Vagina (tissue), 2 donors: ENCODE measurements around the gene SLC39A11.

ENCODE experiments used
- CTCF ChIP-seq, 3 experiments: fragments of 450-650 bp in 2 of 3; fragments of 200-600 bp in 1 of 3; sonication (generic) in 1 of 3; IDR thresholded peaks; one replicate each; pipeline ENCODE4 v1.5.1; 2017 to 2019; ENCODE audit warnings: antibody characterized with exemption in 3 of 3, mild to moderate bottlenecking in 2 of 3, moderate library complexity in 2 of 3
- POLR2A ChIP-seq, 2 donors: fragments of 450-650 bp; IDR thresholded peaks; one replicate each; pipeline ENCODE4 v1.6.1; 2017; ENCODE audit warnings: antibody characterized with exemption in 2 of 2, mild to moderate bottlenecking in 2 of 2, moderate library complexity in 2 of 2
- POLR2AphosphoS5 ChIP-seq, 2 donors: sonication (generic); formaldehyde crosslinking; IDR thresholded peaks; one replicate each; pipeline ENCODE4 v1.9.0; 2017; ENCODE audit warnings: antibody characterized with exemption in 2 of 2, mild to moderate bottlenecking in 2 of 2, low read depth in 1 of 2; ENCODE audit not compliant: insufficient read depth in 1 of 2

DNA sequence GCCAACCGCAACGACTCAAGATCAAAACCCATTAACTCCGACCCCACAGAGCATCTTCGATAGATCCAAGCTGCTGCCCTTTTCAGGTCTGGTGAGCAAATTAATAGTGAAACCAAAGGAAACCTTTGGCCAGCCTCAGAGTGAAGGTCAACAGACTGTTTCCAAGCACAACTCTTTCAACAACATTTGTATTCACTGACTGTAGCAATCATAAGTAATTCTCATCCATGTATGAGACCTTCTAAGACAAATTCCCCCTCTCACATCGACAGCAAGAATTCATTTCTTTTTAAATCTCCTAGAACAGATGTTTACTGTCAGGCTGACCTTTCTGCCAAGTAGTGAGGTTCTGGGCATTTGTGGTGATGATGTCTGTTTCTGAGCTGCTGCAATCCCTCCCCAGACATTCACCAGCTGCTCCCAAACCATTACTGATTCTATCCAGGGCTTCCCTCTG lies 64.2 kb downstream of the SLC39A11 start:
- TF ChIP-seq CTCF (IDR thresholded peaks at IDR 0.05): no peak
- TF ChIP-seq POLR2AphosphoS5 (IDR thresholded peaks at IDR 0.05; ENCODE audit: insufficient read depth in 1 of 2, low read depth in 1 of 2): no peak
- TF ChIP-seq POLR2A (IDR thresholded peaks at IDR 0.05): no peak
